ENCODE data around the gene CPOX. TPM values are rescaled to one million over a fixed set of nuclear protein-coding genes. Genes with fewer than 3 reads are reported as not detected.
A peak's percentile ranks its signal among the peaks of the same experiment; 100 is the strongest.

CPOX gene
- total RNA-seq, 1 experiment from 2014 or later: 15.0 TPM

DNA sequence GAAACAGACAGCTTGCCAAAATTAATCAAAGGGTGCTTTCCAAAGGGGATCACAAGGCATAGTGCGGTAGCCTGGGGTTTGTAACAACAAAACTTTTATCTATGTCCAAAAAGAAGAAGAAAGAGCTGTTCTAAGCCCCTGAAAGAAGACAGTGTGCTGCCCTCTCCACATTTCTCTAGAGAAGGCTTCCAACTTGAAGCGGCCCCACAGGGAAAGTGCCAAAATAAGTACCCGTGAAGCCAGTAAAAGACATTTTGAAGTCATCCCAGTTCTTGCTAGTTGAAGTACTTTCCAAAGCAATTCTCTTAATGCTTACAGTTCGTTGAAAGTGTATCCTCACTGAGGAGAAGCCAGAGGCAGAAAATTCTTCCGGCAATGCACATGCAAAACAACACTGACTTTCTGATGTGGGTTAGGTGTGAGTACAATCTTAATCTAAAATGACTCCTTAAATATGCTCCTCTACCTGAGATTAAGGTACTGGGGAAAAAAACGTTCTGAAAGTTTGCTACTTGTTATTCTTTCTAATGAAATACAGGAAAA is 40.3 kb downstream of the CPOX start:
- in situ Hi-C loops (cut with HindIII; ENCODE audit: low pct_unique_long_range_greater_than_20kb, low sequenced_read_pairs): no loop called here
- no peak for DNase-seq (ENCODE audit: low read depth)

DNA sequence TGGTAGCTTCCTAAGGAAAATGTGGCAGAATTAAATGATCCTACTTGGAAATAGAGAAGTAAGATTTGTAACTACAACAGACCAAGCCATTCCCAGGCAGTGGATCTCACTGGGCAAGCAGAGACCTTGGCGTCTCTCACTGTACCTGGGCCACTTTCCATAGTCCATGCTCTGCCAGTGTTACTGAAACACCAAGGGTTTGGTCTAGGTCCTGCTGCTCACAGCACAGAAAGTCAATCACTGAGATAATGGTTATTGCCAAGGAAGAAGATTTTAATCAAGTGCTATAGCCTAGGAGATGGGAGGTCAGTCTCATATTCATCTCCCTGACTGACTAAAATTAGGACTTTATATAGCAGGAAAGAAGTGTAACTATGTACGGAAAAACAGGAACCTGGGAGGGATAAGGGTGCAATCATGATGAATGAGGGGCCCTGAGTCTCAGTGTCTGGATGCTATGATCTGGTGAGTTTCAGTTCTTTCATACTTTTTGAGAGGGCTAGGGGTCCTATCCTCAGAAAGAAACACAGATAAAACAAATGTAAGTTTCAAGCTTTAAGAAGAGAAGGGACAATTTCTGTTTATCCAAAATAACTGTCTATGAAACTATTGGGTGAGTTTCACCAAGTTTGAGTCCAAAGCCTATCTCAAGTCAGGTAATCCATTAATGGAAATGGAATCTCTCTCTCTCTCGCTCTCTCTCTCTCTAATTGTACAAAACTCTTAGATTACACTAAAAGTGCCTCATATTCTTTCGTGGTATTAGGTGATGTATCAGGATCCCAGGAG is 41.0 kb downstream of the CPOX start:
- in situ Hi-C loops (cut with HindIII; ENCODE audit: low pct_unique_long_range_greater_than_20kb, low sequenced_read_pairs): no loop called here
- no peak for DNase-seq (ENCODE audit: low read depth)

DNA sequence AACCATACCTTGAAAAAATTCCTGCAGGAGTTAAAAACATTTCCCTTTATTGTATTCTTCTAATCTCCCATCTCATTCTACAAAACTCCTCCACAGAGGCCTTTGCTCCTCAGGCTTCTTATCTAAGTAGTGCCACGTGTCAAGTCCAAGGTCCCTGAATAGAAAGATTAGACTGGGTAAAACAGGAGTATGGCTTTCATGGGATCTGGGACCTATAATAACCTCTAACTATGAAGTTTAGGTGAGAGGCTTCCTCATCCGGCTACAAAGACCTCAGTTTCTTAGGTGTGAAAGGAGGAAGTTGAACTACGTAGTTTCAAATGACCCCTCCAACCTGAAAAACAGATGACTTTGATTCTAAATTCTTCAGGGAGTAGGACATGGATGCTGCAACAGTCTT is 41.7 kb downstream of the CPOX start:
- DNase-seq (ENCODE audit: low read depth): no peak
- in situ Hi-C loops (cut with HindIII; ENCODE audit: low pct_unique_long_range_greater_than_20kb, low sequenced_read_pairs): no loop called here

DNA sequence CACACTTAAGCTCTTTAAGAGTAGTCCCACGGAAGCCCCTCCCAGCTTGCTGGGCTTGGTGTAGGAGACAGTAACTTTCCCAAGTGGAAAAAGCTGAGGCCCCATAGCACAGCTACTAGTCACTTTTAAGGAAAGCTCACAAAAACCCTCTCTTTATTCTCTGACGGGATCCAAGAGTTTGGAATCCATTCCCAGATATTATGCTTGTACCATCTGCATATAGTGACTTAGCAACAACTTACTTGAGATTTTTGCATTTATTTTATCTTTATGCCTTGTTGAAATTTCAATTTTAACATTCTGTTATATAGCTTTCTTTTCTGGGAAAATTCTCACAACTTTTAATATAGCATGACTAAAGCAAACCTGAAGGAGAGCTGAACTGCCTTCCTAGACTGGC is 42.2 kb downstream of the CPOX start:
- no peak for DNase-seq (ENCODE audit: low read depth)
- in situ Hi-C loops (cut with HindIII; ENCODE audit: low pct_unique_long_range_greater_than_20kb, low sequenced_read_pairs): no loop called here

DNA sequence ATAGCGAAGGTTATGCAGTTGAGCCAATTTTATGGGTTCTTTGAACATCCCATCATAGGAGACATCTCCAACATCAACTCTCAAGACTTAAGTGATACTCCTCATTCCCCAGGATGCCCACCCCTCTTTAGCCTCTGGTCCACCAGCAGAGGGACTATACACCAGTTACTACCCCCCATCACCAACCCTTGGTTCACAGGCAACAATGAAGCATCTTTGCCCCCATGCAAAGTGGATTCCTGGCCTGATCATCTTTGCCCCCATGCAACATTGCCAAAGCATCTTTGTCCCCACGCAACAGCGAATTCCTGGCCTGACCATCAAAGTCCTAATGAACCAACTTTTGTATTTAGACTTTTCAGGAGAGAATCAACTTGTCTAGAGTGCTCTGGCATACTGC is 42.6 kb downstream of the CPOX start:
- in situ Hi-C loops (cut with HindIII; ENCODE audit: low pct_unique_long_range_greater_than_20kb, low sequenced_read_pairs): no loop called here
- no peak for DNase-seq (ENCODE audit: low read depth)

DNA sequence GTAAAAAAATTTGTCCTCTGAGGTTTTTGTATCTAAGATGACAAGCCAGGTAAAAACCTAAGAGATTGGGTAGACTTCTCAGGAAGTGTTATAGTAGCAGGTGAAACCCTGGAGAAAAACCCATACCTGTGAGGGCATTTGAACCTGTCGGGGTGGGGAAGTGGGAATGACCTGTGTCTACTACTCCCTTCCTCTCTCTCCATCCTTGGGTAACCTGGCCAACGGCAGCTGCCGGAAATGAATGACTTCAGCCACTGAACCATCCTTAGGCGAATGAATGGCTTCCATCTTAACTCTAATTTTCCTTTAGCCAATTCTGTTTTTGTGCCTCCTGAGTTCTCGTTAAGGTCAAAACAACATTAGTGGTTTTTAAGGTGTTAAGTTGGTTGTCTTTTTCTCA is 44.9 kb downstream of the CPOX start:
- in situ Hi-C loops (cut with HindIII; ENCODE audit: low pct_unique_long_range_greater_than_20kb, low sequenced_read_pairs): no loop called here
- no peak for DNase-seq (ENCODE audit: low read depth)

DNA sequence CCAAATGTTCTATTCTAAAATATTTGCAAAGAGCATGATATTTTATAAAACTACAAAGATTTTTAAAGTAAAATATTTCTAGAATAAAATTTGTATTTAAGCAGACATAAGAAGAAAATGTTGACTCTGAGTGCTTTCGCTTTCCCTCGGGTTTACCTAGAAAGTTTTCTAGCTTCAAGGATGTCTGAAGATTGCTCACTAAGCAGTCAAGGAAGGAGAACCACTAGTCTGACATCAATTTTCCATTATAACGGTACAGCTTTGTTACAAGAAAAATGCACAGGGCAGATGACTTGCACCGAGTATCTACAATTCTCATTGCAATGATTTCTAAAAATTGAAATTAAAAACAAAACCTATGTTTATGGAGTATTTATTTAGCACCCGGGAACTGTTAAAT is 47.5 kb downstream of the CPOX start:
- DNase-seq (ENCODE audit: low read depth): no peak
- in situ Hi-C loops (cut with HindIII; ENCODE audit: low pct_unique_long_range_greater_than_20kb, low sequenced_read_pairs): no loop called here

DNA sequence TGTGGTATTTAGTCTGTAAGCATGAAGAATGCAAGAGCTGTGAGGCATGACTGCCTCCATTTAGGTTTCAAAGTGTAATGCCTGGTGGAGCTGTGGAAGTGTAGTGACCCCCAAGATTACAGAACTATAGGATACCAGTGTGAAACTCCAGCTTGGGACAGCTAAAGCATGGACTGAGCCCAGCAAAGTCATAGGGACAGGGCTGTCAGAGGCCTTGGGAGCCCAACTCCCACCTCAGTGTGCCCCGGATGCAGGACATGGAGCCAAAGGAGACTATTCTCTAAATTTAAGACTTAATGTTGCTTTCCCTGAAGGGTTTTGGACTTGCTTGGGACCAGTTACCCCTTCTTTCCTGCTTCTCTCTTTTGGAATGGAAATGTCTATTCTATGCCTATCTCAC is 50.8 kb downstream of the CPOX start:
- in situ Hi-C loops (cut with HindIII; ENCODE audit: low pct_unique_long_range_greater_than_20kb, low sequenced_read_pairs): no loop called here

DNA sequence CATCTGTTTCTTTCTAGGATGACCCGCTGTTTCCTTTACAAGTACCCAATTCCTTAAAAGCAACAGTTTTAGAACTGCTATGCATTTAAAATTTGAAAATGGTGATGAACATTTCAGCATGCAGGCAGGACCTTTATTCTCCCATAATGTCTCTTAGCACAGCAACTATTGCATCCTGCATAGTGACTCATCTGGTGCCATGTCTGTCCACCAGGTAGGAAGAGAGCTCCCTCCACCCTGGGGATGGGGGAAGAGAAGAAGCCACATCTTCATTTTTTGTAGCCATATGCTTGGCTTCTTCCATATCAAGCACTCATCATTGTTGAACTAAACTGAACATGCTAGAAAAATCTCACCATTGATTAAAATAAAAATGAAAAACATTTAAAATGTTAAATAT is 51.7 kb downstream of the CPOX start:
- DNase-seq (ENCODE audit: low read depth): no peak
- in situ Hi-C loops (cut with HindIII; ENCODE audit: low pct_unique_long_range_greater_than_20kb, low sequenced_read_pairs): no loop called here

More for the DNA sequence above, 50.8 kb downstream of the CPOX start:
- DNase-seq (ENCODE audit: low read depth): no peak

DNA sequence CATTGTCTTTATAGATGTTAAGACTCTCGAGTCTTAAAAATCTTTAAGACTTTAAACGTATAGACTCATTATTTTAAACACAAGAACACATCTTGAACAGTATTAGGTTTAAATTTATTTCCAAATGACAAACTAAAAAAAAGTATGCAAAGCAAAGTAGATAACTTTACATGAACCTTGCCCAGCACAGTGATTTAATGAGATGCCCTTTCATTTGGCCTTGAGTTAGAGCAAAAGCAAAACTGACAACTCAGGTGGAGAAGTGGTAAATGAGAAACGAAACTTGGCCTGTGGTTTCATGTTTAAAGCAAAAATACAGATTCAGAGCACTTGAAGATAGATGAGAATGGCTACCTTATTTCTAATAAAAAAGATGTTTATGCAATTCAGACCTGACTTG is 53.1 kb downstream of the CPOX start:
- DNase-seq (ENCODE audit: low read depth): no peak
- in situ Hi-C loops (cut with HindIII; ENCODE audit: low pct_unique_long_range_greater_than_20kb, low sequenced_read_pairs): no loop called here

DNA sequence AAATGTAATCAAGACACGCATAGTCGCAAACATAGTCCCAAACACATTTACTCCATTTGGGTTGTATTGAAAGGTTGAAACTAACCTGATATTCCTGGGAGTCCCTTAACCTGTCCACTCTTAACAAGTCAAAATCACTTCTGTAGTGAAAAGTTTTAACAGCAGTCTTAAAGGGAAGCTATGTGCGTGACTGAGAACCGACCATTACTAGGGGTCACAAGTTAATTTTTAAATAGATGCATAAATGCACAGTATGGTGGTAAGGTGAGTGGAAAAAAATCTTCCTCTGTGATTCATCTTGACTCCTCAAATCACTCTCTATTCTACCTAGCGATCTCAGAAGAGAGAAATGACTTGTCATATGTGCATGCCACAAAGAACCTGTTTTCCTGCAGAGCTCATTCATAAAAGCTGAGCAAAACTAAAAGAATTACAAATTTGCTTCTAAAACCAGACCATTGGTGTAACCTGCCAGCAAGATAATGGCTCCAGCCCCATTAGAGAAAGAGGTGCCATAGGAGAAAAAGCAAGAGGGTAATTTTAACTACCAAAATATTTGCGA is 56.9 kb downstream of the CPOX start:
- peak; percentile 16 for DNase-seq (ENCODE audit: low read depth)

DNA sequence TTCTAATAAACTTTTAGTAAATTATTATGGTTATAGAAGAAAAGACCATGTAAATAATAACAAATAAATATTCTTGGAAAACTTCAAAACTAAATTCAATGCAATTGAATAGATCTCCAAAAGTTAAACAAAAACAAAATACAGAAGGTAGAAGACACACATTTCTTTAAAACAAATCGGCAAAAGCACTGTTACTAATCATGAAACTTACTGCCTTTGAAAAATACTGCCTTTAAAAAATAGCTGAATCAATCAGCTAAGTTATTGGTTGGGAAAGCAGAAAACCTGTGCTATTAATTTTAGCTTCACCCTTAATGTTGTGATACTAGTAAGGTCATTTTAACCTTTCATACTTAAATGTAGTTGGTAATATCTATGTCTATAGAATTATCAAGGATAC is 58.7 kb downstream of the CPOX start:
- DNase-seq (ENCODE audit: low read depth): no peak
- in situ Hi-C loops (cut with HindIII; ENCODE audit: low pct_unique_long_range_greater_than_20kb, low sequenced_read_pairs): no loop called here

More for the DNA sequence above, 56.9 kb downstream of the CPOX start:
- in situ Hi-C loops (cut with HindIII; ENCODE audit: low pct_unique_long_range_greater_than_20kb, low sequenced_read_pairs): no loop called here

DNA sequence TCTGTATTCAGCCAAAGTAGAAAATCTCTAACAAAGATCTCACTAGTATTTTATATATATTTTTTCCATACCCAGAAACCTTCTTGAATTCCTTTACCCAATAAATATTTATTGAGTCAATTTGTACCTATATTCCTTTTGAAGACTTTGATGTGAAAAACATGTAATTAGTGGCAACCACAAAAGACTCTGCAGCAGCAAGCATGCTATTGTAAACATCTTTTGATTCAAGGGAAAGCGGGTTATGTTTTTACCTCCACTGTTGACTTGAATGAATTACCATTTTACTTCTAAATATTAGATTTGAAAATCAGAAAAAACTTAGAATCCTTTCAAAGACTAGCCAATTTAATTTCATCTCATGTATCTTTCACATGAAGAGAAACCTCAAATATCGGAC is 59.2 kb downstream of the CPOX start:
- DNase-seq (ENCODE audit: low read depth): no peak
- in situ Hi-C loops (cut with HindIII; ENCODE audit: low pct_unique_long_range_greater_than_20kb, low sequenced_read_pairs): no loop called here

DNA sequence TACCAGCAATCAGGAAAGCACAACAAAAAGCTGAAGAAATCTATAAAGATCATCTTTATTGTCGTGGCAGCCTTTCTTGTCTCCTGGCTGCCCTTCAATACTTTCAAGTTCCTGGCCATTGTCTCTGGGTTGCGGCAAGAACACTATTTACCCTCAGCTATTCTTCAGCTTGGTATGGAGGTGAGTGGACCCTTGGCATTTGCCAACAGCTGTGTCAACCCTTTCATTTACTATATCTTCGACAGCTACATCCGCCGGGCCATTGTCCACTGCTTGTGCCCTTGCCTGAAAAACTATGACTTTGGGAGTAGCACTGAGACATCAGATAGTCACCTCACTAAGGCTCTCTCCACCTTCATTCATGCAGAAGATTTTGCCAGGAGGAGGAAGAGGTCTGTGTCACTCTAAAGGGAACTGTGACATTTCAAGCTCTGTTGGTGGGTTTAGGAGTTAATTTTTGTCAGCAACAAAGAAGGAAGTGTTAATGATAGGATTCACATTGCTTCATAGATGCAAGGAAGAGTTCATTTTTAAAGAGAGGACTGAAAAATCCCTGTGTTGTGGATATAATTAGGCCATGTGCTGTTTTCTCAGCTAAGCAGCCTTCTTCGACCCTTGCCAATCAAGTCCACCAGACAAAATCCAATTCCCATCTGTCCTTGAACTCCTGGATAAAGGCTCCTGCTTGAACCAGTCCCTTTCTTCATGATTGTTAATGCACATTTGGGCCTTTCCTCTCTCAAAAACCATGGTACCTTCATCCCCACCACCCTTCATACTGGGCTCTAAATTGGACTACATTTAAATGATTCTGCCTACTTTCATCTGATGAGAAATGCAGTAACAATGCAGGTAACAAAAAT is 60.5 kb downstream of the CPOX start:
- no peak for DNase-seq (ENCODE audit: low read depth)
- in situ Hi-C loops (cut with HindIII; ENCODE audit: low pct_unique_long_range_greater_than_20kb, low sequenced_read_pairs): no loop called here

DNA sequence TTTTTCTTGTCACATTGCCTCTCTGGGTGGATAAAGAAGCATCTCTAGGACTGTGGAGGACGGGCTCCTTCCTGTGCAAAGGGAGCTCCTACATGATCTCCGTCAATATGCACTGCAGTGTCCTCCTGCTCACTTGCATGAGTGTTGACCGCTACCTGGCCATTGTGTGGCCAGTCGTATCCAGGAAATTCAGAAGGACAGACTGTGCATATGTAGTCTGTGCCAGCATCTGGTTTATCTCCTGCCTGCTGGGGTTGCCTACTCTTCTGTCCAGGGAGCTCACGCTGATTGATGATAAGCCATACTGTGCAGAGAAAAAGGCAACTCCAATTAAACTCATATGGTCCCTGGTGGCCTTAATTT is 61.2 kb downstream of the CPOX start:
- in situ Hi-C loops (cut with HindIII; ENCODE audit: low pct_unique_long_range_greater_than_20kb, low sequenced_read_pairs): no loop called here
- DNase-seq (ENCODE audit: low read depth): no peak

DNA sequence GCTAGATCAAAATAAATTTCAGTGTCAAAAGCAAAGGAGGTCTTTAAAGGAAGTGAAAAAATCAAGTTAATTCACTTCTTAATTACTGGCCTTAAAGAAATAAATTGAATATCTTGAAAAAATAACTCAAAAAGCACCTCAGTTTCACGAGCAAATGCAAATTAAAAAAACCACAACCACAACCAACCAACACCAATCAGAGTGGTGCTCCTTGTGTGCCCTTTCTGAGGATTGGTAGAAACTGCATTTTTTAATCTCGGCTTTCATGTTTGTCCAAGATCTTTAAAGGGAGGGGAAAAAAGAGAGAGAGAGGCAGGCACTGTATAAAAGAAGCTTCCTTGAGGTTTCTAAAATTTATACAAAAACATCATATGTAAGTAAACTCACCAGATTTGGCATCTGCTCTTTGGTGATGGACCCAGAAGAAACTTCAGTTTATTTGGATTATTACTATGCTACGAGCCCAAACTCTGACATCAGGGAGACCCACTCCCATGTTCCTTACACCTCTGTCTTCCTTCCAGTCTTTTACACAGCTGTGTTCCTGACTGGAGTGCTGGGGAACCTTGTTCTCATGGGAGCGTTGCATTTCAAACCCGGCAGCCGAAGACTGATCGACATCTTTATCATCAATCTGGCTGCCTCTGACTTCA is 61.7 kb downstream of the CPOX start, which contains the start of gene GPR15:
Gene GPR15 (plus strand): TSS at position 357 of the 653 bp plus-strand sequence. CDS start 56 bp downstream, at position 413.
- no peak for DNase-seq (ENCODE audit: low read depth)
- in situ Hi-C loops (cut with HindIII; ENCODE audit: low pct_unique_long_range_greater_than_20kb, low sequenced_read_pairs): no loop called here

DNA sequence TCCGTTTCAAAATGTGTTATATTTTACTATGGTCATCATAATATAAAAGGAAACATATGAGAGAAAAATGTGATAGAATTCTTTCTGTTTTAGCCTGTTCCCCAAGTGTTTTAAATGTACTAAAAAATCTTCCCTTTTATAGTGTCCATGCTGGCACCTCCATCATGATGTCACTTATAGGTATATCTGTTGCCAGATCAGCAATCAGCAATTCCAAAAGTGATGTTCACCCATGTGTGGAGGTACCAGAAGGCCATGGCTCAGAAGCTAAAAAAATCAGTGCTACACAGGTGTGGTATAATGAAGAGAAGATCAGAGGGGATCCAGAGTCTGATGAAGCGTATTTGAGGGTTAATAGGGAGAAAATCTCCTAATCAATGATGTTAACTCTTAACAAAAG is 62.7 kb downstream of the CPOX start:
- no peak for DNase-seq (ENCODE audit: low read depth)
- in situ Hi-C loops (cut with HindIII; ENCODE audit: low pct_unique_long_range_greater_than_20kb, low sequenced_read_pairs): no loop called here

DNA sequence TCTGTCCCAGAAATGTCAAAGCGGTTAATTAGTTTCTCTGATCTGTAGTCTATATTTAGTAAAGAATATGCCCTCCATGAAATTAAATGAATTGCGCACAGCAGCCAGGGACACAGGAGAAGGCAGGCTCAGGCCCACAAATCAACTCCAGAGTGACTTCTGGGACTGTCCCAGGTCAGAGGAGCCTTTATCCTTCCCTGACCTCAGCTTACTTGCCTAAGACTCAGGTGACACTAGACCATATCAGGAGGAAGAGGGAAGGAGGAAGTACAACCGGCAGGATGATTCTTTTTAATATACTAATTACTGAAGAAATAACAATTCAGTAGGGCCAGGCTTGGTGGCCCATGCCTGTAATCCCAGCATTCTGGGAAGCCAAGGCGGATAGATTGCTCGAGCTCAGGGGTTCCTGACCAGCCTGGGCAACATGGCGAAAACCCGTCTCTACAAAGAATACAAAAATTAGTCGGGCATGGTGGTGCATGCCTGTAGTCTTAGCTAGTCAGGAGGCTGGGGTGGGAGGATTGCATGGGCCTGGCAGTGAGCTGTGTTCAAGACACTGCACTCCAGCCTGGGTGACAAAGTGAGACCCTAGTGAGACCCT is 63.5 kb downstream of the CPOX start:
- in situ Hi-C loops (cut with HindIII; ENCODE audit: low pct_unique_long_range_greater_than_20kb, low sequenced_read_pairs): no loop called here
- DNase-seq (ENCODE audit: low read depth): no peak
